K562 (cell line): ENCODE measurements around the gene IGF1R. TPM values are rescaled to one million over a fixed set of nuclear protein-coding genes. Genes with fewer than 3 reads are reported as not detected.

Source experiments
- ATAC-seq: fragments of 200-7000 bp; cut with Tn5 transposase; 3 replicates; pipeline ENCODE4 v1.9.1; 2020; ENCODE audit warnings: moderate library complexity
- BruUV-seq: library from RNA; stranded (reverse); fragments of 400-500 nt; replicated peaks from 2 replicates; lab custom pipeline; 2021; lab: Mats Ljungman, UMichigan
- CTCF ChIA-PET: fragments of 300-600 bp; formaldehyde crosslinking; extraction: SDS; loops from one replicate; lab custom pipeline; 2021; ENCODE audit warnings: low intra/inter-chr PET ratio; lab: Yijun Ruan, JAX
- POLR2A ChIA-PET: fragments of 300-600, 350-650 bp; sonication (Branson Sonifier 250); formaldehyde crosslinking; extraction: SDS; loops from one replicate; lab custom pipeline; 2021; ENCODE audit warnings: antibody characterized with exemption, inconsistent platforms; lab: Yijun Ruan, JAX
- DNase-seq, 4 experiments: peaks; one replicate each; pipeline versions ENCODE4 v3.0.0 to v3.0.0-alpha.2; 2011 to 2018; ENCODE audit warnings: low spot score in 3 of 4, mixed read lengths in 3 of 4; ENCODE audit errors: extremely low read depth in 1 of 4
- FAIRE-seq: peaks from 2 replicates; lab custom pipeline; 2011; peaks lifted over from hg19 to GRCh38; lab: Jason Lieb, UNC
- H2AFZ ChIP-seq: 2 replicates; pipeline ENCODE4 v1.6.0; 2011; ENCODE audit warnings: low read depth, low read length, control low read depth, inconsistent platforms
- H3K27ac ChIP-seq: fragments of 200-600 bp; 3 replicates; pipeline ENCODE4 v1.8.0; 2011; ENCODE audit warnings: low read depth, mild to moderate bottlenecking, control low read depth, inconsistent platforms, low read length, moderate library complexity, mixed read lengths; ENCODE audit errors: extremely low read depth
- H3K27me3 ChIP-seq, 2 experiments: fragments of 300-600 bp in 1 of 2; 2 replicates in 1 of 2; 3 replicates in 1 of 2; pipeline versions ENCODE4 v1.6.0 to v1.8.0; 2011; ENCODE audit warnings: inconsistent platforms in 2 of 2, low read length in 2 of 2, mild to moderate bottlenecking in 1 of 2, mixed read lengths in 1 of 2, moderate library complexity in 1 of 2; ENCODE audit not compliant: control insufficient read depth in 2 of 2, insufficient read depth in 2 of 2
- H3K36me3 ChIP-seq: fragments of 300-600 bp; 3 replicates; pipeline ENCODE4 v1.8.0; 2011; ENCODE audit warnings: mild to moderate bottlenecking, low read length, inconsistent platforms; ENCODE audit not compliant: control insufficient read depth, insufficient read depth
- H3K4me1 ChIP-seq, 2 experiments: fragments of 200-600 bp in 1 of 2; replicated peaks in 1 of 2; 2 replicates in 1 of 2; 3 replicates in 1 of 2; pipeline versions ENCODE4 v1.5.1 to v1.8.0; 2011; ENCODE audit warnings: inconsistent platforms in 2 of 2, low read length in 2 of 2, mild to moderate bottlenecking in 1 of 2, mixed read lengths in 1 of 2, moderate library complexity in 1 of 2; ENCODE audit not compliant: control insufficient read depth in 2 of 2, insufficient read depth in 2 of 2
- H3K4me2 ChIP-seq: 2 replicates; pipeline ENCODE4 v1.6.1; 2011; ENCODE audit warnings: low read length, control low read depth, inconsistent platforms, mixed read lengths; ENCODE audit not compliant: insufficient read depth
- H3K4me3 ChIP-seq: fragments of 200-600 bp; sonication (generic), shearing (Covaris generic); 2 replicates; pipeline ENCODE4 v1.5.1; 2016; ENCODE audit warnings: control low read depth, inconsistent platforms
- H3K79me2 ChIP-seq: fragments of 200-600 bp; 3 replicates; pipeline ENCODE4 v1.8.0; 2011; ENCODE audit warnings: low read length, inconsistent platforms; ENCODE audit not compliant: control insufficient read depth, insufficient read depth
- H3K9ac ChIP-seq, 2 experiments: 2 replicates each; pipeline versions ENCODE4 v1.6.0 to v1.6.1; 2011; ENCODE audit warnings: low read depth in 2 of 2, low read length in 2 of 2, control low read depth in 1 of 2, inconsistent platforms in 1 of 2, mild to moderate bottlenecking in 1 of 2, mixed read lengths in 1 of 2; ENCODE audit not compliant: insufficient read depth in 1 of 2
- H3K9me1 ChIP-seq: one replicate; pipeline ENCODE4 v1.6.0; 2011; ENCODE audit warnings: inconsistent platforms, mild to moderate bottlenecking, low read length, moderate library complexity; ENCODE audit not compliant: control insufficient read depth, insufficient read depth
- H3K9me3 ChIP-seq: replicated peaks from 2 replicates; pipeline ENCODE4 v1.5.1; 2011; ENCODE audit warnings: low read depth, low read length, inconsistent platforms; ENCODE audit not compliant: control insufficient read depth, insufficient read depth
- H4K20me1 ChIP-seq: replicated peaks from 2 replicates; pipeline ENCODE4 v1.6.1; 2011; ENCODE audit warnings: low read length, inconsistent platforms, mixed read lengths; ENCODE audit not compliant: control insufficient read depth, insufficient read depth
- KDM2B ChIP-seq: fragments of 250-450 bp; sonication (Bioruptor Pico); IDR thresholded peaks from 2 replicates; pipeline ENCODE4 v1.8.0; 2021; ENCODE audit warnings: mild to moderate bottlenecking, moderate library complexity
- KHSRP ChIP-seq: fragments of 450-650 bp; IDR thresholded peaks from 2 replicates; pipeline ENCODE4 v1.6.1; 2017
- MYBL2 ChIP-seq, 2 experiments: fragments of 450-650 bp in 1 of 2; sonication (generic) in 1 of 2; formaldehyde crosslinking in 1 of 2; IDR thresholded peaks; 2 replicates each; pipeline versions ENCODE4 v1.6.1 to v1.8.1; 2017 to 2022; ENCODE audit warnings: borderline replicate concordance in 1 of 2, inconsistent platforms in 1 of 2, low read depth in 1 of 2, mild to moderate bottlenecking in 1 of 2, missing genetic modification reagents in 1 of 2, moderate library complexity in 1 of 2
- NFIC ChIP-seq: fragments of 450-650 bp; IDR thresholded peaks from 2 replicates; pipeline ENCODE4 v1.6.1; 2017; ENCODE audit warnings: mild to moderate bottlenecking, inconsistent platforms
- NRF1 ChIP-seq, 2 experiments: fragments of 450-650 bp; IDR thresholded peaks in 1 of 2; conservative IDR thresholded peaks in 1 of 2; 2 replicates each; pipeline ENCODE4 v1.6.1; 2014; ENCODE audit warnings: mild to moderate bottlenecking in 2 of 2
- ZBED1 ChIP-seq: IDR thresholded peaks from 2 replicates; pipeline ENCODE4 v1.6.1; 2014
- WGBS: fragments of 100-300 bp; shearing (Covaris generic); methylation state at CpG from one replicate; pipeline ENCODE4 v1.1.6; 2016; ENCODE audit warnings: low coverage, mixed read lengths; ENCODE audit not compliant: insufficient coverage; ENCODE audit errors: missing lambda C conversion rate; 5-methylcytosine and 5-hydroxymethylcytosine counted together
- in situ Hi-C: fragments of 300-500 bp; cut with MboI; formaldehyde crosslinking; loops from 4 replicates; pipeline ENCODE4 v1.15.0; 2018; ENCODE audit warnings: inconsistent platforms, mixed read lengths
- intact Hi-C: fragments of 100-400 bp; cut with micrococcal nuclease; formaldehyde crosslinking; loops from 2 replicates; pipeline ENCODE4 v1.14.2; 2022
- polyA plus RNA-seq, 8 experiments: library from polyadenylated mRNA; depleted of rRNA in 4 of 8; stranded (reverse) in 5 of 8; unstranded in 3 of 8; fragments of >200 nt; fragmentation: Nextera tagmentation in 2 of 8; fragmentation: Illumina TruSeq in 1 of 8; extraction: Ambion mirVana in 2 of 8; extraction: Trizol in 1 of 8; gene quantifications; 2 replicates each; pipeline versions ENCODE4 v1.2.1 to v1.2.3, GENCODE V29; 2011 to 2014; ENCODE audit warnings: inconsistent platforms in 1 of 8, missing spikeins in 1 of 8
- total RNA-seq, 7 experiments: library from RNA; depleted of rRNA in 6 of 7; stranded (reverse); fragments of >200 nt in 6 of 7; fragmentation: Illumina TruSeq in 2 of 7; extraction: Trizol in 2 of 7; gene quantifications; 2 replicates each; pipeline versions ENCODE4 v1.2.1 to v1.2.3, GENCODE V29; 2011 to 2021; ENCODE audit warnings: low replicate concordance in 1 of 7
- TF ChIP-seq, protein P1 (sequence below): IDR thresholded peaks from 2 replicates; pipeline ENCODE4 v1.6.1; 2012; ENCODE audit warnings: low read depth, low read length, improper control_type of control experiment, borderline replicate concordance
- TF ChIP-seq, protein P2 (sequence below): fragments of 450-650 bp; IDR thresholded peaks from 2 replicates; pipeline ENCODE4 v1.6.1; 2016; ENCODE audit warnings: borderline replicate concordance

Gene IGF1R
- total and polyA plus RNA-seq, 9 of the 15 experiments (the other 6 are each of a cell fraction or from before 2014, with no cell fraction given): 0.35 to 8.0 (median 1.6) TPM

DNA sequence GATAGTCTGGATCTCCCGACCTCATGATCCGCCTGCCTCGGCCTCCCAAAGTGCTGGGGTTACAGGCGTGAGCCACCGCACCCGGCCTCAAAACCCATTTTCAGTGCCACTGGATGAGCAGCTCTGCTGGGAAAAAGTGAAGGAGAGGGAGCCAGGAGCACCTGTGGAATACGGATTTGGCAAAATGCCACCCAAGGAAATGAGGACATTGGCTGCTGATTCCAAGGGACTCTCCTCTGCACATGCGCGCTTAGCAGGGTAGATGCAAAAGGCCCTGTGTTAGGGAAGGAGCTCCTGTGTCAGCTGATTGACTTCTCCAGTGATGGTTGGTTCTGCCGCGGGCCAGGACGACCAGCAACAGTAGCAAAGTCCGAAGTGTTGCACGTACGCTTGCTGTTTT lies 43.4 kb upstream of the IGF1R start:
- in situ Hi-C loops: no loop called here
- WGBS: 1% methylated on average over 15 of the region's 15 CpGs
- DNase-seq: no peak

More for the DNA sequence above, 43.4 kb upstream of the IGF1R start:
- no peaks in the 10 kb centered on the region for H3K36me3 ChIP-seq
- H3K4me3 ChIP-seq: no peak overlapping the region
- ATAC-seq (no peak), FAIRE-seq (no peak)
- ChIA-PET POLR2A (interaction anchor here (0.6 kb wide), 1 partner anchor 30 kb away, joined by 3 read pairs; no protein-coding TSS in a partner anchor), CTCF (no interaction called here)
- no peaks in the 10 kb centered on the region for H3K4me1 ChIP-seq
- BruUV-seq: no TSS peak
- no peaks in the 10 kb centered on the region for H3K9me3 ChIP-seq
- TF ChIP-seq NRF1 (conservative IDR thresholded peaks at IDR 0.05 in 1 of 2, IDR thresholded peaks at IDR 0.05 in 1 of 2) (peak; percentile 61 to 65), KDM2B (no peak), KHSRP (no peak), MYBL2 (IDR thresholded peaks at IDR 0.05; ENCODE audit: low read depth) (no peak), MYBL2 (CRISPR knock-in tag; IDR thresholded peaks at IDR 0.05; ENCODE audit: borderline replicate concordance) (no peak), NFIC (peak; percentile 41; the same call in 1 of the 2 replicates), ZBED1 (no peak)
- TF ChIP-seq, protein P1, sequence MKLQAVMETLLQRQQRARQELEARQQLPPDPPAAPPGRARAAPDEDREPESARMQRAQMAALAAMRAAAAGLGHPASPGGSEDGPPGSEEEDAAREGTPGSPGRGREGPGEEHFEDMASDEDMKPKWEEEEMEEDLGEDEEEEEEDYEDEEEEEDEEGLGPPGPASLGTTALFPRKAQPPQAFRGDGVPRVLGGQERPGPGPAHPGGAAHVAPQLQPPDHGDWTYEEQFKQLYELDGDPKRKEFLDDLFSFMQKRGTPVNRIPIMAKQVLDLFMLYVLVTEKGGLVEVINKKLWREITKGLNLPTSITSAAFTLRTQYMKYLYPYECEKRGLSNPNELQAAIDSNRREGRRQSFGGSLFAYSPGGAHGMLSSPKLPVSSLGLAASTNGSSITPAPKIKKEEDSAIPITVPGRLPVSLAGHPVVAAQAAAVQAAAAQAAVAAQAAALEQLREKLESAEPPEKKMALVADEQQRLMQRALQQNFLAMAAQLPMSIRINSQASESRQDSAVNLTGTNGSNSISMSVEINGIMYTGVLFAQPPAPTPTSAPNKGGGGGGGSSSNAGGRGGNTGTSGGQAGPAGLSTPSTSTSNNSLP: no peak
- TF ChIP-seq, protein P2, sequence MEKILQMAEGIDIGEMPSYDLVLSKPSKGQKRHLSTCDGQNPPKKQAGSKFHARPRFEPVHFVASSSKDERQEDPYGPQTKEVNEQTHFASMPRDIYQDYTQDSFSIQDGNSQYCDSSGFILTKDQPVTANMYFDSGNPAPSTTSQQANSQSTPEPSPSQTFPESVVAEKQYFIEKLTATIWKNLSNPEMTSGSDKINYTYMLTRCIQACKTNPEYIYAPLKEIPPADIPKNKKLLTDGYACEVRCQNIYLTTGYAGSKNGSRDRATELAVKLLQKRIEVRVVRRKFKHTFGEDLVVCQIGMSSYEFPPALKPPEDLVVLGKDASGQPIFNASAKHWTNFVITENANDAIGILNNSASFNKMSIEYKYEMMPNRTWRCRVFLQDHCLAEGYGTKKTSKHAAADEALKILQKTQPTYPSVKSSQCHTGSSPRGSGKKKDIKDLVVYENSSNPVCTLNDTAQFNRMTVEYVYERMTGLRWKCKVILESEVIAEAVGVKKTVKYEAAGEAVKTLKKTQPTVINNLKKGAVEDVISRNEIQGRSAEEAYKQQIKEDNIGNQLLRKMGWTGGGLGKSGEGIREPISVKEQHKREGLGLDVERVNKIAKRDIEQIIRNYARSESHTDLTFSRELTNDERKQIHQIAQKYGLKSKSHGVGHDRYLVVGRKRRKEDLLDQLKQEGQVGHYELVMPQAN: no peak
- H4K20me1 ChIP-seq: no peaks in the 10 kb centered on the region
- intact Hi-C loops: no loop called here
- no peak overlapping the region for H3K27ac ChIP-seq
- H3K9ac ChIP-seq: no peak overlapping the region
- no peak overlapping the region for H2AFZ ChIP-seq
- H3K9me1 ChIP-seq: no peaks in the 10 kb centered on the region
- H3K27me3 ChIP-seq: peaks cover 2 to 18% of the 10 kb centered on the region in 2 experiments; a peak in 4 of 5 replicates
- H3K79me2 ChIP-seq: no peaks in the 10 kb centered on the region
- no peak overlapping the region for H3K4me2 ChIP-seq
